ENCODE measurements around the gene LDLRAD2.

- TF ChIP-seq CTCF (IDR thresholded peaks at IDR 0.05; ENCODE audit: low read depth, low read length) (no peak), EZH2phosphoT487 (IDR thresholded peaks at IDR 0.05; ENCODE audit: low read depth) (no peak)
Measured at GRCh38 chr1:21854751-21855131, 42.7 kb downstream of the LDLRAD2 start.

Data from OCI-LY3 (cell line).